ENCODE data around the gene KCNG3. TPM values are rescaled to one million over a fixed set of nuclear protein-coding genes. Genes with fewer than 3 reads are reported as not detected.

The KCNG3 gene
- total RNA-seq, 2 donors from 2014 or later = 0.84 to 1.5 TPM

DNA sequence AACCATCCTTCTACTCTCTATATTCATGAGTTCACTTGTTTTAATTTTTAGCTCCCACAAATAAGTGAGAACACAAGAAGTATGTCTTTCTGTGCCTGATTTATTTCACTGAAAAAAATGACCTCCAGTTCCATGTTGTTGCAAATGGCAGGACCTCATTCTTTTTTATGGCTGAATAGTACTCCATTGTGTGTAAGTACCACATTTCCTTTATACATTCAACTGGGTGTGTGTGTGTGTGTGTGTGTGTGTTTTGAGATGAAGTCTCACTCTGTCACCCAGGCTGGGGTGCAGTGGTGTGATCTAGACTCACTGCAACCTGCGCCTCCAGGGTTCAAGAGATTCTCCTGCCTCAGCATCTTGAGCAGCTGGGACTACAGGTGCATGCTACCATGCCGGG lies 41.2 kb downstream of the KCNG3 start:
- Mint-ChIP-seq H3K36me3 (ENCODE audit: low read depth) (no peaks in the 10 kb centered on the region), H3K27ac (no peak overlapping the region), H3K27me3 (ENCODE audit: insufficient read depth) (no peaks in the 10 kb centered on the region), H3K4me1 (no peaks in the 10 kb centered on the region), H3K9me3 (no peaks in the 10 kb centered on the region), H3K4me3 (no peak overlapping the region)
- H3K9me3 ChIP-seq (ENCODE audit: control insufficient read depth, low read length) = no peaks in the 10 kb centered on the region
- DNase-seq = no peak
- TF ChIP-seq, protein P1, sequence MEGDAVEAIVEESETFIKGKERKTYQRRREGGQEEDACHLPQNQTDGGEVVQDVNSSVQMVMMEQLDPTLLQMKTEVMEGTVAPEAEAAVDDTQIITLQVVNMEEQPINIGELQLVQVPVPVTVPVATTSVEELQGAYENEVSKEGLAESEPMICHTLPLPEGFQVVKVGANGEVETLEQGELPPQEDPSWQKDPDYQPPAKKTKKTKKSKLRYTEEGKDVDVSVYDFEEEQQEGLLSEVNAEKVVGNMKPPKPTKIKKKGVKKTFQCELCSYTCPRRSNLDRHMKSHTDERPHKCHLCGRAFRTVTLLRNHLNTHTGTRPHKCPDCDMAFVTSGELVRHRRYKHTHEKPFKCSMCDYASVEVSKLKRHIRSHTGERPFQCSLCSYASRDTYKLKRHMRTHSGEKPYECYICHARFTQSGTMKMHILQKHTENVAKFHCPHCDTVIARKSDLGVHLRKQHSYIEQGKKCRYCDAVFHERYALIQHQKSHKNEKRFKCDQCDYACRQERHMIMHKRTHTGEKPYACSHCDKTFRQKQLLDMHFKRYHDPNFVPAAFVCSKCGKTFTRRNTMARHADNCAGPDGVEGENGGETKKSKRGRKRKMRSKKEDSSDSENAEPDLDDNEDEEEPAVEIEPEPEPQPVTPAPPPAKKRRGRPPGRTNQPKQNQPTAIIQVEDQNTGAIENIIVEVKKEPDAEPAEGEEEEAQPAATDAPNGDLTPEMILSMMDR (conservative IDR thresholded peaks at IDR 0.05) = no peak
- no peak overlapping the region for H3K4me3 ChIP-seq (ENCODE audit: low read length)
- no peaks in the 10 kb centered on the region for H3K4me1 ChIP-seq (ENCODE audit: control insufficient read depth, insufficient read depth, low read length)
- H3K9ac ChIP-seq (ENCODE audit: extremely low read depth, low read length, poor library complexity, severe bottlenecking) = no peak overlapping the region
- H3K36me3 ChIP-seq (ENCODE audit: control insufficient read depth, insufficient read depth, low read length) = no peaks in the 10 kb centered on the region
- WGBS, 2 experiments (ENCODE audit: insufficient coverage in 1 of 2, insufficient read length in 1 of 2) = 98 to 100% methylated on average over 1 to 2 of the region's 2 CpGs
- H3K27ac ChIP-seq (ENCODE audit: low read depth, low read length) = no peak overlapping the region
- H3K27me3 ChIP-seq (ENCODE audit: control insufficient read depth, insufficient read depth, low read length, poor library complexity, severe bottlenecking) = no peaks in the 10 kb centered on the region

DNA sequence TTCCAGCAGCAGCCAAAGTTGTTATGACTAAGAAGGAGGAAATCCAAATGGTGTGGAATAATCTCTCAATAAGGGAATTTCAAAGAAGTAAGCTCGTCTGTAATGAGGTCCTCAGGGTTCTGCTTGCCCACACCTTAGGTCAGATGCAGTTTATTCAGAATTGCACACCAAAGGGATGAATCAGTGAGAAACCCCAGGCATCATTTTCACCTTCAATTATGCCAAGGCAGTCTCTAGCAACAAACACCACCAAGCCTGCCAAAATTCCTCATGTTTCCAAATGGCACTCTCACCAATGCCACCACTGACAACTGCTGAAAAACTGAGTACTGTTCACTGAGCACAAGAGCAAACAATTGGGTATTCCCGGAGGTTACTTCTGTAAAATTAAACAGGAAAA lies 43.6 kb downstream of the KCNG3 start:
- TF ChIP-seq, protein P1 (conservative IDR thresholded peaks at IDR 0.05) = no peak
- no peaks in the 10 kb centered on the region for H3K9me3 ChIP-seq (ENCODE audit: control insufficient read depth, low read length)
- no peak overlapping the region for H3K27ac Mint-ChIP-seq
- WGBS, 2 experiments (ENCODE audit: insufficient coverage in 1 of 2, insufficient read length in 1 of 2) = 82 to 84% methylated on average over 1 to 2 of the region's 2 CpGs
- no peaks in the 10 kb centered on the region for H3K27me3 Mint-ChIP-seq (ENCODE audit: insufficient read depth)
- no peak overlapping the region for H3K9ac ChIP-seq (ENCODE audit: extremely low read depth, low read length, poor library complexity, severe bottlenecking)
- no peaks in the 10 kb centered on the region for H3K9me3 Mint-ChIP-seq
- no peak overlapping the region for H3K4me3 ChIP-seq (ENCODE audit: low read length)
- H3K4me1 Mint-ChIP-seq = no peaks in the 10 kb centered on the region
- no peaks in the 10 kb centered on the region for H3K36me3 Mint-ChIP-seq (ENCODE audit: low read depth)
- H3K36me3 ChIP-seq (ENCODE audit: control insufficient read depth, insufficient read depth, low read length) = no peaks in the 10 kb centered on the region
- DNase-seq = no peak
- no peak overlapping the region for H3K27ac ChIP-seq (ENCODE audit: low read depth, low read length)
- H3K4me3 Mint-ChIP-seq = no peak overlapping the region
- no peaks in the 10 kb centered on the region for H3K4me1 ChIP-seq (ENCODE audit: control insufficient read depth, insufficient read depth, low read length)
- H3K27me3 ChIP-seq (ENCODE audit: control insufficient read depth, insufficient read depth, low read length, poor library complexity, severe bottlenecking) = no peaks in the 10 kb centered on the region

DNA sequence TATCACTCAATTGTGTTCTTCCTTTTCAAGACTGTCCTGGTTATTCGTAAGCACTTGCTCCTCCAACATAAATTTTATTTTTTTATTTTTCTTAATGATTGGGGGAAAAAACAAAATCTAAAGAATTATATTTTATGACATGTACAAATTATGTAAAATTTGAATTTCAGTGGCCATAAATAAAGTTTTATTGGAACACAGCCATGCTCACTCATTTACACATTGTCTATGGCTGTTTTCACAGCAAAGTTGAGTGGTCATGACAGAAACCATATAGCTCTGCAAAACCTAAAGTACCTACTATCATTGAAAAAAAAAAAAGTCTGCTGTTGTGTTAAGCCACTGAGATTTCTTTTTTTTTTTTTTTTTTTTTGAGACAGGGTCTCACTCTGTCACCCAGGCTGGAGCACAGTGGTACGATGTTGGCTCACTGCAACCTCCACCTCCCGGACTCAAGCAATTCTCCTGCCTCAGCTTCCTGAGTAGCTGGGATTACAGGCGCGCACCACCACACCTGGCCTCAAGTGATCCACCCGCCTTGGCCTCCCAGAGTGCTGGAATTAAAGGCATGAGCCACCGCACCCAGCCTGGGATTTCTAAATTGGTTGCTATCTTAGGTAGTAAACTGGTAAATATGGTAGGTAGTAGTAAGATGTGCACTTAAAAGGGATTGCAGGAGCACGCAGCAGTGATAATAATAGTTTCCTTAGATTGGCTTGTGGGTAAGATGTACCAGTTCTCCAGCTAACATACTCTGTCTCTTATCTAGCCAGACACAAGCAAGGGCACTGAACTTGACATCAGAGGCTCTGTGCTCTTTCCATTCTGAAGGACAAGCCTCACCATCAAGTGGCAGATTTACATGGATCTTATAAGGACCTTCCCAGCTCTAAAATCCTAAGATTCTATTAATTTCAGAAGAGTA lies 44.4 kb downstream of the KCNG3 start:
- TF ChIP-seq, protein P1 (conservative IDR thresholded peaks at IDR 0.05) = no peak
- Histone ChIP-seq H3K27ac (ENCODE audit: low read depth, low read length) (no peak overlapping the region), H3K9me3 (ENCODE audit: control insufficient read depth, low read length) (no peaks in the 10 kb centered on the region), H3K27me3 (ENCODE audit: control insufficient read depth, insufficient read depth, low read length, poor library complexity, severe bottlenecking) (no peaks in the 10 kb centered on the region), H3K9ac (ENCODE audit: extremely low read depth, low read length, poor library complexity, severe bottlenecking) (no peak overlapping the region), H3K36me3 (ENCODE audit: control insufficient read depth, insufficient read depth, low read length) (no peaks in the 10 kb centered on the region), H3K4me1 (ENCODE audit: control insufficient read depth, insufficient read depth, low read length) (no peaks in the 10 kb centered on the region), H3K4me3 (ENCODE audit: low read length) (no peak overlapping the region)
- H3K36me3 Mint-ChIP-seq (ENCODE audit: low read depth) = no peaks in the 10 kb centered on the region
- H3K4me3 Mint-ChIP-seq = no peak overlapping the region
- no peak overlapping the region for H3K27ac Mint-ChIP-seq
- no peaks in the 10 kb centered on the region for H3K9me3 Mint-ChIP-seq
- H3K27me3 Mint-ChIP-seq (ENCODE audit: insufficient read depth) = no peaks in the 10 kb centered on the region
- no peak for DNase-seq
- H3K4me1 Mint-ChIP-seq = no peaks in the 10 kb centered on the region
- WGBS, 2 experiments (ENCODE audit: insufficient coverage in 1 of 2, insufficient read length in 1 of 2) = 92 to 93% methylated on average over 7 of the region's 8 CpGs

All from endodermal cell (in vitro differentiated cells).